SK-MEL-5 (cell line): ENCODE measurements around the gene PLXNA4. TPM values are rescaled to one million over a fixed set of nuclear protein-coding genes. Genes with fewer than 3 reads are reported as not detected.

Experiments used
- DNase-seq: peaks from one replicate; pipeline ENCODE4 v3.0.0-alpha.2; 2016; ENCODE audit warnings: low read depth, low spot score
- in situ Hi-C: cut with HindIII; loops from 2 replicates; pipeline ENCODE4 v1.10.0; 2016; ENCODE audit warnings: low sequenced_read_pairs, high pct_unique_total_duplicates, low pct_unique_long_range_greater_than_20kb
- total RNA-seq: library from RNA; depleted of rRNA; stranded (reverse); fragments of >200 nt; shearing (Covaris generic); gene quantifications from 2 replicates; pipeline ENCODE4 v1.2.3, GENCODE V29; 2014

The PLXNA4 gene
- total RNA-seq, 1 experiment from 2014 or later, result 0.18 TPM

DNA sequence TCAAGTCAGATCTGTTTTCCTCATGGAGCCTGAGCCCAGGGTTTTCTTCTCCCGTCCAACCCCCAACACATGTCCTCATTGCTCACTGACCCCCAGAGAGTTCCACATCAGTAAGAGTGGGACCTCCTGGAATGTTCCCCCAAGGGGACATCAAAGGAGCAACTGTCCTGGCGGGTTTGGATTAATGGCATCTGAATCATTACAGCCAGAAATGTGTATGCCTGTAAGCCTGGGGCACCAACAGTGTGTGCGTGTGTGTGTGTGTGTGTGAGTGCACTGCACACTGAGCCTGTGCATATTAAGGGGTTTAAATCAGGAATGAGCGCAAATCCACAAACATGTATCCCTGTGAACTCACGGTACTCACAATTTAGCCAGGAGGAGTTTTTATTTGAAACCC is 222.3 kb downstream of the PLXNA4 start:
- DNase-seq, result no peak
- in situ Hi-C loops, result no loop called here

GRCh38 chr7:132352800-132353199 is 223.5 kb downstream of the PLXNA4 start:
- in situ Hi-C loops, result no loop called here
- no peak for DNase-seq

DNA sequence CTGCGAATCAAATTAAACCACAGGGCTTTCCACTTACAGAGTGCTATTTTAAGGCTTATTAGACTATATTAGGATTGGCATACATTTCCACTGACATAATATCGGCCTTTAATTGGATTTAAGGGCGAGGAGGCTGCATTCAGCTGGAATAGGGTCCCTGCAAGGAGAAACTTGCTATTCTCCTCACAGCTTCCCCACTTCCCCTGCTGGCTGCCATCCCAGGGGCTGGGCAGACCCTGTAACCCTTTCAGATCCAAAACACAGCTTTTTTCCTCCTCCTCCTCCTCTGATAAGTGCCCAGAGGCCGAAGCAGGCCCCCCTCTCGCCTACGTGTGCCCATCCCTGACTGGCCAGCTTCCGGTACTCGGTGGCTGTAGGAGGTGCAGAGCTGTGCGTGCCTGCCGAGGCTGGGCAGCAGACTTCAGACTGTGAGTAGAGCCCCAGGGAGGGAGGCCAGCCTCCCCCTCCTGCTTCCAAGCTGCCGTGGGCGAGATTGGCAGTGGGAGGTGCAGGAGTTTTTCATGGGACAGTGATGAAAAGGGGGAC is 224.2 kb downstream of the PLXNA4 start:
- in situ Hi-C loops, result no loop called here

DNA sequence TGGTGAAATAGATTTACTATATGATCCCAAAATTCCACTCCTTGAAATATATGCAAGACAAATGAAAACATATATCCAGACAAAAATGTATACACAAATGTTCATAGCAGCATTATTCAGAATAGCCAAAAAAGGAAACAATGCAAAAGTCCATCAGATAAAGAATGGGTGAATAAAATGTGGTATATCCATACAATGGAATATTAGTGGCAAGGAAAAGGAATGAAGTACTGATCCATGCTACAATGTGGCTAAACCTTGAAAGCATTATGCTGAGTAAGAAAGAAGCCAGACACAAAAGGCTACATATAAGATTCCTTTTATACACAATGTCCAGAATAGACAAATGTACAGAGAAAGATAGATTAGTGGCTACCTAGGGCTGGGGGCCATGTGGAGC is 225.5 kb downstream of the PLXNA4 start:
- DNase-seq, result no peak
- in situ Hi-C loops, result no loop called here

More for the DNA sequence above, 224.2 kb downstream of the PLXNA4 start:
- DNase-seq, result no peak

GRCh38 chr7:132349075-132349474 is 227.2 kb downstream of the PLXNA4 start:
- DNase-seq, result no peak
- in situ Hi-C loops, result no loop called here

DNA sequence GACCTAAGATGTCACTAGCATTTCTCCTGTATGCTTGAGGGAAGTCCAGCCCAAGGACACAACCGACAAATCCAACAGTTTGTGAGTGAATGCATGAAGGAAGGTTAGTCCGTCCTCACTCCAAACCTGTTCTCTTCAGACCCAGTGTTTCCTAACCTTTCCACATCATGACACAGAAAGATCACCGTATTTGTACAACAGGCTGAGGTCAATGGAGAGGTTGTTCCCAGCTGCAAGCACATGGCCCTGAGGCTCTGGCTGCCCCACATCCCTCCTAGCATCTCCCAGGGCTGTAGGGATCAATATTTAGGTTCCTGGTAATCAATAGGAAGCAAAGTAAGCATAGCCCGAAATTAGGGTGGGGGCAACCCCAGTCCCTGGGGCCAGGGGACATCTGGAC is 227.9 kb downstream of the PLXNA4 start:
- in situ Hi-C loops, result no loop called here
- no peak for DNase-seq

DNA sequence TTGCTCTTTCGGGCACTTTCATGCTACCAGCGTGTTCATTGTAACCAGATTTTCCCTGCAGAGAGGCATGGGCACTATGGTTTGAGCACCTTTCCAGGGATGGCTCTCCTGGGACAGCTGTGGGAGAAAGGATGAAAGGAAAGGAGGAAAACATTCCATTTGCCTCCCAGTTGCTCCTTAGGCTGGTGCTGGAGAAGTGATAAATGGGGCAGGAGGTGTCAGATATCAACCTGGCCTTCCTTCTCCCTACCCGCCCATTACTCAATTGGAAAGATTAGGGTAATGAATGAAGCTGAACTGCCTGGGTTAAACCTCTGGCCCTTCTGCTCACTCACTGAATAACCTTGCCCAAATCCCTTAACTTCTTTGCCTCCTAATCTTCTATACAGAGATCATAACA is 228.4 kb downstream of the PLXNA4 start:
- DNase-seq, result no peak
- in situ Hi-C loops, result no loop called here

- no peak for DNase-seq
- in situ Hi-C loops, result no loop called here
These were observed 229.1 kb downstream of the PLXNA4 start for GRCh38 chr7:132347123-132347522.

GRCh38 chr7:132345543-132346129 is 230.6 kb downstream of the PLXNA4 start:
- DNase-seq, result no peak
- in situ Hi-C loops, result no loop called here

DNA sequence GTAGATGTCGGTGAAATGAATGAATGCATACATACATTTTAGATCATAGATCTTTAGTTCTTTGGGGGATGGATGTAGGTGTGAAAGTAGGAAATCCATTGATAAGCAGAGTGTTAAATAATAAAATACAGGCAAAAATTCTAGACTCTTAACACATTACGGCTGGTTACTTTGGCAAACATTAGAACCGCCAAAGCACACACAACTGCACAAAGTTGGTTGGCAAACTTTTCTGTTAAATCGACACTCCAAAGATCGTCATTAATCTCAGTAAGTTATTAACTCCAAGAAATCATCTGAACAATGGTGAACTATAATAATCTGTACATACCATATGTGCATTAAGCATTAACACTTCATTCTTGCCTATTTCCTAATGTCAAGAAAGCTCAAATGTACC is 231.2 kb downstream of the PLXNA4 start:
- DNase-seq, result no peak
- in situ Hi-C loops, result no loop called here

GRCh38 chr7:132343199-132343598 is 233.1 kb downstream of the PLXNA4 start:
- in situ Hi-C loops, result no loop called here
- DNase-seq, result no peak

- no peak for DNase-seq
- in situ Hi-C loops, result no loop called here
These were observed 238.7 kb downstream of the PLXNA4 start for GRCh38 chr7:132337450-132338080.

DNA sequence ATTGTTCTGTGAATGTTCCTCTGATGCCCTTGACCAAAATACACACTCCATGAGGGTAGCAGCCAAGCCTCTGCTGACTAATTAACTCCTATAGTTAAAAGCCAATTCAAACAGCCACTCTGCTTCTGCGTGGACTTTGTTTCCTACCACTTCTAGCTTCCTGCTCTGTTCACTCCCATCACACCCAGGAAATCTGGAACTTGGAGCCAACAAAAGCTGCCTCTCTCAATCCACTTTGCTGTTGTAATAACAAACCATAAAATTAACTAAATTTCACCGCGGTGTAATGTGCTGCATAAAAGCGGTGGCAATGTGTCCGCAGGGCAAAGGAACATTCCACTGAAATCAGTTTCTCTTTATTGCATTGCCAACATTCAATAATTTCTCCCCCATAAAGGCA is 239.5 kb downstream of the PLXNA4 start:
- DNase-seq, result no peak
- in situ Hi-C loops, result no loop called here

DNA sequence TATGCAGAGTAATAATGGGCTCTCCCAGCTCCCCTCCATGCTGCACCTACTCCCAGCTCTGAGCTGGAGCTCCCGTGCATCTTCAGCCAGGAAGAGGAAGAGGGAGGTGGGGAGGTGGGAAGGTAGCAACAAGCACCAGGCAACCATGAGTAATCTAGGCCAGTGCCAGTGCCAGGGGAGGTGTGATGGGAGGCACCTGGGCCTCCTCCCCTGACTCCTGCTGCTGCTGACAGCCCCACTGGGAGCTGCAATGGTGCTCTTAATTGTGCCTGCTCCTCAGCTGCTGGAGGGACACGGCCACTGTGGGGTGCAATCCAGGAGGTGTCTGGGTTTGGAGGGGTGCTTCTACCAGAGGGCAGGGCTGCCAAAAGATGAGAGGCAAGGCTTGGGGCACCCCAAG is 243.0 kb downstream of the PLXNA4 start:
- no peak for DNase-seq
- in situ Hi-C loops, result no loop called here

- in situ Hi-C loops, result no loop called here
- no peak for DNase-seq
These were observed 247.5 kb downstream of the PLXNA4 start for GRCh38 chr7:132328760-132329159.

DNA sequence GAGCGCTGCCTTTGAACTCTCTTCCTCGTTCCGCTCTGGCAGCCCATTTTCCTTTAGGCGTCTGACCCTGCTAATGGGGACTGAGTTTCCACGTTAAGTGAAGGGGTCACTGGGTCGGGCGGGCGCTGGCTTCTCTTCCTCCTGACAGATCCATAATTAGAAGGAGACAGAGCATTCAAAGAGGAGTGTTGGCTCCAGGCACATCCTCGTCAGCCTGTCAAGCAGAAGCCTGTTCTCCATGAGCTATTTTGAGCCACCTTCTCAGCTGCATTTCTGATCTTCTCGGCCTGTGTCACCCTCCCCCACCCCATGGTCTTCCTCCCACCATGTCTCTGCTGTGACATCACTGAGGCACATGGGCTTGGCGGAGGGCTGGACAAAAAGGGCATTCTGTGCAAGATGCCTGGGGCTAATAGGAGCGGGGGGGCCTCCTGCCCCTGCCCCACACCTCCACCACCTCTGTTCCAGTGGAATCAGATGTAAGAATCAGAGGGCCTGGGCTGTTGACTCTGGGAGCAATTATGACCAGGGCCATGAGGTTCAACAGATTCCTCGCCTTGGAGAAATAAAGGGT is 248.1 kb downstream of the PLXNA4 start:
- DNase-seq, result peak; percentile 56
- in situ Hi-C loops, result no loop called here

- no peak for DNase-seq
- in situ Hi-C loops, result no loop called here
These were observed 249.2 kb downstream of the PLXNA4 start for GRCh38 chr7:132326878-132327589.

- DNase-seq, result no peak
- in situ Hi-C loops, result no loop called here
These were observed 253.3 kb downstream of the PLXNA4 start for GRCh38 chr7:132322970-132323369.
